Ovary (tissue), 9 donors: ENCODE results near the gene CACNA1C. TPM values are rescaled to one million over a fixed set of nuclear protein-coding genes. Genes with fewer than 3 reads are reported as not detected.
"Not testable (repeated sequence)": the region's sequence is repeated elsewhere in the genome, so short reads cannot be mapped to it uniquely, and the experiment has no call there.

ENCODE experiments used
- DNase-seq, 5 donors: peaks; one replicate each; pipeline ENCODE4 v3.0.0-alpha.2; 2019 to 2020
- H3K27ac ChIP-seq, 2 donors: fragments of 200-600 bp; one replicate each; pipeline versions ENCODE4 v1.5.1 to v1.8.0; 2019 to 2022
- H3K27me3 ChIP-seq: fragments of 200-600 bp; one replicate; pipeline ENCODE4 v1.8.0; 2022
- H3K36me3 ChIP-seq: fragments of 200-600 bp; sonication (generic); one replicate; pipeline ENCODE4 v1.5.1; 2019
- H3K4me1 ChIP-seq: one replicate; pipeline ENCODE4 v1.8.1; 2013; ENCODE audit warnings: mild to moderate bottlenecking, moderate library complexity; ENCODE audit not compliant: insufficient read depth
- H3K4me3 ChIP-seq: fragments of 200-600 bp; sonication (generic); one replicate; pipeline ENCODE4 v1.5.1; 2017
- H3K9me3 ChIP-seq, 2 donors: fragments of 200-600 bp in 1 of 2; sonication (generic) in 1 of 2; one replicate each; pipeline versions ENCODE4 v1.5.1 to v1.8.1; 2013 to 2019; ENCODE audit warnings: mild to moderate bottlenecking in 1 of 2, moderate library complexity in 1 of 2
- CTCF ChIP-seq, 3 donors: fragments of 450-650 bp in 2 of 3; fragments of 200-600 bp in 1 of 3; IDR thresholded peaks; one replicate each; pipeline versions ENCODE4 v1.5.1 to v1.8.0; 2016 to 2022; ENCODE audit warnings: antibody characterized with exemption in 3 of 3, mild to moderate bottlenecking in 1 of 3
- EP300 ChIP-seq: sonication (generic); formaldehyde crosslinking; IDR thresholded peaks from one replicate; pipeline ENCODE4 v1.6.1; 2017; ENCODE audit warnings: antibody characterized with exemption
- POLR2A ChIP-seq: fragments of 450-650 bp; IDR thresholded peaks from one replicate; pipeline ENCODE4 v1.6.1; 2017; ENCODE audit warnings: antibody characterized with exemption, mild to moderate bottlenecking, moderate library complexity
- WGBS, 3 donors: extraction: QIAGEN DNeasy Blood & Tissue Kit in 1 of 3; methylation state at CpG; one replicate each; pipeline versions ENCODE4 v1.1.5 to v1.1.7; 2013 to 2017; 5-methylcytosine and 5-hydroxymethylcytosine counted together
- intact Hi-C, 4 donors: fragments of 100-400 bp; cut with DNase I; formaldehyde crosslinking; loops; one replicate each; pipeline versions ENCODE4 v1.11.0 to v1.15.1; 2022 to 2023
- polyA plus RNA-seq, 2 donors: library from polyadenylated mRNA; stranded (reverse); fragments of 200-250 nt in 1 of 2; fragments of 350-450 nt in 1 of 2; fragmentation: Illumina TruSeq in 1 of 2; extraction: RNeasy Lipid Tissue Mini Kit (QIAGEN cat#74804) in 1 of 2; gene quantifications; one replicate each; pipeline ENCODE4 v1.2.3, GENCODE V29; 2013 to 2014
- total RNA-seq, 7 donors: library from RNA; depleted of rRNA in 2 of 7; stranded (reverse); fragments of >200 nt in 2 of 7; fragmentation: NEBNext Ultra II Directional in 3 of 7; extraction: Animal tissue kit (Norgen Biotek cat#: 25700) in 3 of 7; gene quantifications; one replicate each; pipeline versions ENCODE4 v1.1.0 to v1.2.4, GENCODE V29; 2016 to 2023
- donor health status: DM: no; HTN: no; CAD: no; lungs with moderate emphysema.
- donor health status: DM: no; HTN: no; CAD: no.
- donor health status: Bipolar disorder and iron deficiency.
- donor health status: DM: yes; HTN: yes; CAD: no.
- donor health status: DM: no; HTN: no; CAD: no.
- donor health status: DM: yes; HTN: yes; CAD: no.

The CACNA1C gene
- total and polyA plus RNA-seq, 9 donors: 2.2 to 8.3 (median 3.7) TPM

DNA sequence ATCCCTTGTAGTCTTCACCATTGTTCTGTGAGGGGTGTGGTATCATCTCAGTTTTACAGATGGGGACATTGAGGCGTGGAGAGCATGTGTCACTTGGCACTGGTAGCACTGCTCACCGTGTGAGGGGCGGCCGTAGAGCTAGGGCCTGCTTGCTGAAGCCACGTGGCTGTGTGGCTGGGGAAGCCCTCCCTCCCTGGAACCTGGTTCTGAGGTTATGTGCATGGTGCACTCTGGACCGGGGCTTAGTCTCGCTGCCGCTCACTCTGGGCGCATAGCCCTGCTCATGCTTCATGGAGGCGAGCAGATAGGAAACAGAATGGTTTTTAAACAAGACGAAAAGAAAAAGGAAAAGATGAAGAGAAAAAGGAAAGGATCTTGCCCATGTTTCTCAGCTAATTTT lies 46.1 kb downstream of the CACNA1C start:
- Histone ChIP-seq H3K36me3 (no peaks in the 10 kb centered on the region), H3K4me1 (no peaks in the 10 kb centered on the region), H3K4me3 (no peak overlapping the region), H3K27ac (no peak overlapping the region), H3K9me3 (no peaks in the 10 kb centered on the region), H3K27me3 (no peaks in the 10 kb centered on the region)
- WGBS, 3 donors: 79 to 89% (median 85%) methylated on average over 11 of the region's 11 CpGs
- intact Hi-C loops: no loop called here
- TF ChIP-seq POLR2A (no peak), CTCF (IDR thresholded peaks at IDR 0.05) (no peak), EP300 (no peak)
- no peak for DNase-seq

- DNase-seq: no peak
- no peaks in the 10 kb centered on the region for H3K36me3 ChIP-seq
- no peaks in the 10 kb centered on the region for H3K4me1 ChIP-seq
- H3K9me3 ChIP-seq: no peaks in the 10 kb centered on the region
- no peak overlapping the region for H3K27ac ChIP-seq
- no peak overlapping the region for H3K4me3 ChIP-seq
- 90 to 97% (median 94%) methylated on average over 4 of the region's 4 CpGs for WGBS, 3 donors
- no peak for TF ChIP-seq CTCF (IDR thresholded peaks at IDR 0.05)
- TF ChIP-seq EP300: no peak
- no peaks in the 10 kb centered on the region for H3K27me3 ChIP-seq
- intact Hi-C loops: no loop called here
Measured at GRCh38 chr12:2099595-2099994, 46.8 kb downstream of the CACNA1C start.

- TF ChIP-seq CTCF (IDR thresholded peaks at IDR 0.05) (no peak), EP300 (no peak), POLR2A (no peak)
- Histone ChIP-seq H3K27me3 (no peaks in the 10 kb centered on the region), H3K27ac (no peak overlapping the region), H3K9me3 (no peaks in the 10 kb centered on the region), H3K4me3 (no peak overlapping the region), H3K36me3 (no peaks in the 10 kb centered on the region), H3K4me1 (no peaks in the 10 kb centered on the region)
- WGBS, 3 donors: 89 to 91% (median 90%) methylated on average over 16 of the region's 16 CpGs
- no peak for DNase-seq
- intact Hi-C loops: no loop called here
Measured at GRCh38 chr12:2101359-2101758, 48.6 kb downstream of the CACNA1C start.

GRCh38 chr12:2101771-2102170 lies 49.0 kb downstream of the CACNA1C start:
- Histone ChIP-seq H3K27ac (no peak overlapping the region), H3K9me3 (no peaks in the 10 kb centered on the region), H3K36me3 (no peaks in the 10 kb centered on the region), H3K27me3 (no peaks in the 10 kb centered on the region), H3K4me3 (no peak overlapping the region), H3K4me1 (no peaks in the 10 kb centered on the region)
- intact Hi-C loops: no loop called here
- WGBS, 3 donors: 43 to 78% (median 55%) methylated on average over 3 of the region's 3 CpGs
- DNase-seq: no peak
- no peak for TF ChIP-seq EP300
- TF ChIP-seq POLR2A: no peak

GRCh38 chr12:2102736-2103135 lies 49.9 kb downstream of the CACNA1C start:
- H3K27ac ChIP-seq, H3K4me1 ChIP-seq, H3K9me3 ChIP-seq, intact Hi-C loops, DNase-seq, H3K4me3 ChIP-seq, H3K27me3 ChIP-seq, H3K36me3 ChIP-seq: not testable (repeated sequence)
- 81 to 94% (median 90%) methylated on average over 5 of the region's 5 CpGs for WGBS, 3 donors

DNA sequence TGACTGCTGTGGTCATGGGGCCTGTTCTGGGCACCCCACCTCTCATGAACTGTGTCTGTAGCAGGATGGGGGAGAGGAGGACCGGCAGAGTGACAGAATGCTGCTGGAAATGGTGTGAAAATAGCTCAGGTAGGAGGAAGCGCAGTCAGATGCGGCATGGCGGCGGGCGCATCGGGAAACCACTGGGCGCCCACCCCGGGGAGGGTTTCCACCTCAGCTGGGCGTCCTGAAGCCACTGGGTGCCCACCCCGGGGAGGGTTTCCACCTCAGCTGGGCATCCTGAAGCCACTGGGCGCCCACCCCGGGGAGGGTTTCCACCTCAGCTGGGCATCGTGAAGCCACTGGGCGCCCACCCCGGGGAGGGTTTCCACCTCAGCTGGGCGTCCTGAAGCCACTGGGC lies 52.6 kb downstream of the CACNA1C start:
- H3K9me3 ChIP-seq, H3K27me3 ChIP-seq, H3K4me1 ChIP-seq, H3K27ac ChIP-seq, H3K4me3 ChIP-seq, H3K36me3 ChIP-seq, intact Hi-C loops: not testable (repeated sequence)
- WGBS, 3 donors: 89 to 94% (median 94%) methylated on average over 10 to 17 of the region's 17 CpGs
- DNase-seq: peak in 1 of 5 donors; percentile 15
